WERI-Rb-1 (cell line): ENCODE data around the gene KRT77.

Experiments
- DNase-seq: peaks from one replicate; pipeline ENCODE4 v3.0.0-alpha.2; 2020
- H3K27ac ChIP-seq: fragments of 250-450 bp; sonication (Bioruptor Pico); 2 replicates; pipeline ENCODE4 v1.5.1; 2020; ENCODE audit warnings: mild to moderate bottlenecking, moderate library complexity
- H3K27me3 ChIP-seq: fragments of 250-450 bp; sonication (Bioruptor Pico); 2 replicates; pipeline ENCODE4 v1.5.1; 2021; ENCODE audit warnings: mild to moderate bottlenecking, low read depth, moderate library complexity; ENCODE audit not compliant: insufficient read depth, severe bottlenecking
- H3K36me3 ChIP-seq: fragments of 250-450 bp; sonication (Bioruptor Pico); 2 replicates; pipeline ENCODE4 v1.5.1; 2020; ENCODE audit warnings: mild to moderate bottlenecking, moderate library complexity
- H3K4me3 ChIP-seq: 2 replicates; pipeline ENCODE4 v1.5.1; 2011; ENCODE audit warnings: low read depth, mild to moderate bottlenecking, control low read depth, low read length
- H3K9me3 ChIP-seq: fragments of 250-450 bp; sonication (Bioruptor Pico); 2 replicates; pipeline ENCODE4 v1.5.1; 2021; ENCODE audit warnings: mild to moderate bottlenecking, moderate library complexity; ENCODE audit not compliant: severe bottlenecking
- TF ChIP-seq, protein P1 (sequence below): IDR thresholded peaks from 2 replicates; pipeline ENCODE4 v1.5.1; 2011; ENCODE audit warnings: low read depth, mild to moderate bottlenecking, control low read depth, inconsistent platforms, low read length

KRT77 gene

GRCh38 chr12:52645120-52645761, 58.1 kb downstream of the KRT77 start:
- no peaks in the 10 kb centered on the region for H3K36me3 ChIP-seq
- no peak overlapping the region for H3K27ac ChIP-seq
- no peaks in the 10 kb centered on the region for H3K9me3 ChIP-seq
- no peak for DNase-seq
- H3K4me3 ChIP-seq, result no peak overlapping the region
- TF ChIP-seq, protein P1, sequence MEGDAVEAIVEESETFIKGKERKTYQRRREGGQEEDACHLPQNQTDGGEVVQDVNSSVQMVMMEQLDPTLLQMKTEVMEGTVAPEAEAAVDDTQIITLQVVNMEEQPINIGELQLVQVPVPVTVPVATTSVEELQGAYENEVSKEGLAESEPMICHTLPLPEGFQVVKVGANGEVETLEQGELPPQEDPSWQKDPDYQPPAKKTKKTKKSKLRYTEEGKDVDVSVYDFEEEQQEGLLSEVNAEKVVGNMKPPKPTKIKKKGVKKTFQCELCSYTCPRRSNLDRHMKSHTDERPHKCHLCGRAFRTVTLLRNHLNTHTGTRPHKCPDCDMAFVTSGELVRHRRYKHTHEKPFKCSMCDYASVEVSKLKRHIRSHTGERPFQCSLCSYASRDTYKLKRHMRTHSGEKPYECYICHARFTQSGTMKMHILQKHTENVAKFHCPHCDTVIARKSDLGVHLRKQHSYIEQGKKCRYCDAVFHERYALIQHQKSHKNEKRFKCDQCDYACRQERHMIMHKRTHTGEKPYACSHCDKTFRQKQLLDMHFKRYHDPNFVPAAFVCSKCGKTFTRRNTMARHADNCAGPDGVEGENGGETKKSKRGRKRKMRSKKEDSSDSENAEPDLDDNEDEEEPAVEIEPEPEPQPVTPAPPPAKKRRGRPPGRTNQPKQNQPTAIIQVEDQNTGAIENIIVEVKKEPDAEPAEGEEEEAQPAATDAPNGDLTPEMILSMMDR, result no peak
- peaks cover 95% of the 10 kb centered on the region for H3K27me3 ChIP-seq

GRCh38 chr12:52644078-52644415, 59.3 kb downstream of the KRT77 start:
- no peak overlapping the region for H3K4me3 ChIP-seq
- H3K9me3 ChIP-seq, result no peaks in the 10 kb centered on the region
- H3K27me3 ChIP-seq, result peaks cover 95% of the 10 kb centered on the region
- H3K27ac ChIP-seq, result no peak overlapping the region
- no peaks in the 10 kb centered on the region for H3K36me3 ChIP-seq
- no peak for DNase-seq
- TF ChIP-seq, protein P1, result no peak

DNA sequence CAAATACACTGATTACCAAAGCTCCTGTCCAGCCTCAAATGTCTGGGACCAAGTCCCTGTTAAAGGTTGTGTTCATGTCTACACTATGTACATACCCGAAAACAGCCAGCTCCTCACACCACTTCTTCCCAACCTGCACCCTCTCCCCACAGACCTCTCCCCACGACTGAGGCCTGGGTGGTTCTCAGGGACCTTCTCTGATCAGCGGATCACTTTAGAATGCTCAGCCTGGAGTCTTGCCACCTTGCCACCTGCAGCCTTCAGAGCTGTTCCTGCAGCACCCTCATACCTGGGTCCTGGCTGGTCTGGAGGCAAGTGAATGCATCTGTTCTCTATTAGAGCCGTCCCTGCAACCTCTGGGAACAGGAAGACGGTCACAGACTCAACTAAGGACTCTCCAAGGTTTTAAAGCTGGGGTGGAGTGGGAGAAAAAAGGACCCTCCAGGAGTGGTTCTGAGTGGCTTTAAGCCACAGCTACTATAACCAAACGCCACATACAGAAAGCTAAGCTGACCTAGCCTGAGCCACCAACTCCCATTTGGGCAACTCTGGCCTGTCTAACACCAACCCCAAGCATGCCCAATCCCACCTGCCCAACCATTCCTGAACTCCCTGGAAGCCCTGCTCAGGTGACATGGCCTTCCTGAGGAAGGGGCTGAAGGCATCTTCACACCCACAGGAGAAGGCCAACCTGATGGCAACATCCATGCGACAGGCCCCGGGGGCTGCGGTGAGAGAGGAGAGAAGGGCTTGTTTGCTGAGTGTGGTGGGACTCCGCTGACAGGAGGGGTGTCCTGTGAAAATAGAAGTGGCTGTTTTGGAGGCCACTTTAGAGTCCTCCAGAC, 59.9 kb downstream of the KRT77 start:
- H3K27me3 ChIP-seq, result peaks cover 97% of the 10 kb centered on the region
- TF ChIP-seq, protein P1, result no peak

GRCh38 chr12:52641468-52641867, 61.9 kb downstream of the KRT77 start:
- peaks cover 89% of the 10 kb centered on the region for H3K27me3 ChIP-seq
- DNase-seq, result no peak
- TF ChIP-seq, protein P1, result no peak
- H3K4me3 ChIP-seq, result no peak overlapping the region
- H3K9me3 ChIP-seq, result no peaks in the 10 kb centered on the region
- H3K36me3 ChIP-seq, result no peaks in the 10 kb centered on the region
- H3K27ac ChIP-seq, result no peak overlapping the region

More for the DNA sequence above, 59.9 kb downstream of the KRT77 start:
- Histone ChIP-seq H3K36me3 (no peaks in the 10 kb centered on the region), H3K4me3 (no peak overlapping the region), H3K9me3 (no peaks in the 10 kb centered on the region), H3K27ac (no peak overlapping the region)
- no peak for DNase-seq
